K562 (cell line): Measurements from ENCODE around the gene ACSL5. TPM values are rescaled to one million over a fixed set of nuclear protein-coding genes. Genes with fewer than 3 reads are reported as not detected.

ENCODE experiments used
- BRF1 ChIP-seq: IDR thresholded peaks from 3 replicates; pipeline ENCODE4 v1.6.1; 2011; ENCODE audit warnings: borderline replicate concordance, mild to moderate bottlenecking; ENCODE audit not compliant: insufficient read length; ENCODE audit errors: extremely low read depth
- FOXP1 ChIP-seq: sonication (generic); formaldehyde crosslinking; IDR thresholded peaks from 2 replicates; pipeline ENCODE4 v1.8.0; 2022; ENCODE audit warnings: mild to moderate bottlenecking, missing genetic modification reagents
- MAFK ChIP-seq: IDR thresholded peaks from 2 replicates; pipeline ENCODE4 v1.6.1; 2011; ENCODE audit warnings: low read length, improper control_type of control experiment
- SPI1 ChIP-seq: IDR thresholded peaks from 2 replicates; pipeline ENCODE4 v1.6.1; 2011; ENCODE audit warnings: low read depth, low read length, control low read depth, borderline replicate concordance
- XRCC4 ChIP-seq: IDR thresholded peaks from one replicate; pipeline ENCODE4 v1.6.1; 2011; ENCODE audit not compliant: insufficient read depth, insufficient read length; ENCODE audit errors: extremely low read depth
- YBX1 ChIP-seq: fragments of 450-650 bp; IDR thresholded peaks from 2 replicates; pipeline ENCODE4 v1.7.1; 2016; ENCODE audit warnings: mild to moderate bottlenecking
- ZNF311 ChIP-seq: fragments of 250-450 bp; sonication (Bioruptor Pico); IDR thresholded peaks from 2 replicates; pipeline ENCODE4 v1.4.0; 2020; ENCODE audit warnings: mild to moderate bottlenecking, moderate library complexity
- ZNF316 ChIP-seq: fragments of 450-650 bp; IDR thresholded peaks from 2 replicates; pipeline ENCODE4 v1.6.1; 2016
- polyA plus RNA-seq, 8 experiments: library from polyadenylated mRNA; depleted of rRNA in 4 of 8; stranded (reverse) in 5 of 8; unstranded in 3 of 8; fragments of >200 nt; fragmentation: Nextera tagmentation in 2 of 8; fragmentation: Illumina TruSeq in 1 of 8; extraction: Ambion mirVana in 2 of 8; extraction: Trizol in 1 of 8; gene quantifications; 2 replicates each; pipeline versions ENCODE4 v1.2.1 to v1.2.3, GENCODE V29; 2011 to 2014; ENCODE audit warnings: inconsistent platforms in 1 of 8, missing spikeins in 1 of 8
- total RNA-seq, 7 experiments: library from RNA; depleted of rRNA in 6 of 7; stranded (reverse); fragments of >200 nt in 6 of 7; fragmentation: Illumina TruSeq in 2 of 7; extraction: Trizol in 2 of 7; gene quantifications; 2 replicates each; pipeline versions ENCODE4 v1.2.1 to v1.2.3, GENCODE V29; 2011 to 2021; ENCODE audit warnings: low replicate concordance in 1 of 7
- TF ChIP-seq, protein P1 (sequence below), 2 experiments: fragments of 450-650 bp; formaldehyde crosslinking in 1 of 2; IDR thresholded peaks; 2 replicates each; pipeline versions ENCODE4 v1.4.0 to v1.6.1; 2014 to 2020; ENCODE audit warnings: mild to moderate bottlenecking in 2 of 2, borderline replicate concordance in 1 of 2, low read depth in 1 of 2
- TF ChIP-seq, protein P2 (sequence below): IDR thresholded peaks from 3 replicates; pipeline ENCODE4 v1.6.1; 2011; ENCODE audit warnings: borderline replicate concordance, mild to moderate bottlenecking; ENCODE audit not compliant: insufficient read length, insufficient read depth
- TF ChIP-seq, protein P3 (sequence below), 2 experiments: fragments of 250-450 bp in 1 of 2; fragments of 450-650 bp in 1 of 2; sonication (Bioruptor Pico) in 1 of 2; IDR thresholded peaks; 2 replicates each; pipeline versions ENCODE4 v1.6.1 to v1.8.0; 2016 to 2021; ENCODE audit warnings: mild to moderate bottlenecking in 2 of 2, moderate library complexity in 2 of 2, missing compliant biosample characterization in 1 of 2, missing genetic modification characterization in 1 of 2
- TF ChIP-seq, protein P4 (sequence below): fragments of 450-650 bp; IDR thresholded peaks from 2 replicates; pipeline ENCODE4 v1.6.1; 2016; ENCODE audit warnings: borderline replicate concordance
- TF ChIP-seq, protein P5 (sequence below): sonication (generic); formaldehyde crosslinking; IDR thresholded peaks from 2 replicates; pipeline ENCODE4 v1.8.0; 2022; ENCODE audit warnings: missing genetic modification reagents, mild to moderate bottlenecking, borderline replicate concordance

The ACSL5 gene
- total and polyA plus RNA-seq, 9 of the 15 experiments (the other 6 are each of a cell fraction or from before 2014, with no cell fraction given), result 0.19 to 1.4 (median 0.55) TPM

DNA sequence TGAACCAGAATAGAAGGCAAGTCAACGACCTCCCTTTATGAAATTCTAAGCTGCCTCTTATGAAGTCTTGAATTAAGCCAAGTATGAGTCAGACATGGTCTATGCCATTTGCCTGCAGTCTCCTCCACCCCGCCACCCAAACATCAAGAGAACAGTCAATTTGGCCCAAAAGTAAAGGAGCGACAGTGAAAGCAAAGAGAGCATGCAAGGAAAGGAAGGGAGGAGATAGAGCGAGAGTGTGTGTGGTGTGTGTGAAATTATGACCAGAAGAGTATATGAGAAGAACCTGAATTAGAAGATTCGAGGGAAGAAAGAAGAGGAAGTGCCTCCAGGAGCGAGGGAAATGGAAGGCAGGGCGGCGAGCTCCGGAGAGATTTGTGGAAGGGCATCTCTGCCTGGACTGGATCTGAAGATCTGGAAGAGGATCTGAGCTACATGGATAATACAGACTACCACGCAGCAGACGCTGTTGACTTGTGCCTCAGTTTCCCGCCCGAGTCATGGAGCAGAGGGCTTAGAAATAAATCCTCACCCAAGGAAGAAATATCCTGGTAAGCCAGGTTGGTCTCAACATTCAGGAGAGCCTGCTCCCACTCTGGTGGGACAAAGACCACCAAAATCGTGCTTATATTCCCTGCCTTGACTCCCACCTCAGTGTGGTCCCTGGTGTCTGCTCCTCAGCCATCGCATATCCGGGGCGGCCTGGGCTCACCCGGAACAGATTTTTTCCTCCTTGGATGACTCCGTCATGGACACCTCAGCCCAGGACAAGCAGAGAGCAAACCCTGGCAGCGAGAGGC lies 72.3 kb downstream of the ACSL5 start (continued):
- TF ChIP-seq, protein P1, sequence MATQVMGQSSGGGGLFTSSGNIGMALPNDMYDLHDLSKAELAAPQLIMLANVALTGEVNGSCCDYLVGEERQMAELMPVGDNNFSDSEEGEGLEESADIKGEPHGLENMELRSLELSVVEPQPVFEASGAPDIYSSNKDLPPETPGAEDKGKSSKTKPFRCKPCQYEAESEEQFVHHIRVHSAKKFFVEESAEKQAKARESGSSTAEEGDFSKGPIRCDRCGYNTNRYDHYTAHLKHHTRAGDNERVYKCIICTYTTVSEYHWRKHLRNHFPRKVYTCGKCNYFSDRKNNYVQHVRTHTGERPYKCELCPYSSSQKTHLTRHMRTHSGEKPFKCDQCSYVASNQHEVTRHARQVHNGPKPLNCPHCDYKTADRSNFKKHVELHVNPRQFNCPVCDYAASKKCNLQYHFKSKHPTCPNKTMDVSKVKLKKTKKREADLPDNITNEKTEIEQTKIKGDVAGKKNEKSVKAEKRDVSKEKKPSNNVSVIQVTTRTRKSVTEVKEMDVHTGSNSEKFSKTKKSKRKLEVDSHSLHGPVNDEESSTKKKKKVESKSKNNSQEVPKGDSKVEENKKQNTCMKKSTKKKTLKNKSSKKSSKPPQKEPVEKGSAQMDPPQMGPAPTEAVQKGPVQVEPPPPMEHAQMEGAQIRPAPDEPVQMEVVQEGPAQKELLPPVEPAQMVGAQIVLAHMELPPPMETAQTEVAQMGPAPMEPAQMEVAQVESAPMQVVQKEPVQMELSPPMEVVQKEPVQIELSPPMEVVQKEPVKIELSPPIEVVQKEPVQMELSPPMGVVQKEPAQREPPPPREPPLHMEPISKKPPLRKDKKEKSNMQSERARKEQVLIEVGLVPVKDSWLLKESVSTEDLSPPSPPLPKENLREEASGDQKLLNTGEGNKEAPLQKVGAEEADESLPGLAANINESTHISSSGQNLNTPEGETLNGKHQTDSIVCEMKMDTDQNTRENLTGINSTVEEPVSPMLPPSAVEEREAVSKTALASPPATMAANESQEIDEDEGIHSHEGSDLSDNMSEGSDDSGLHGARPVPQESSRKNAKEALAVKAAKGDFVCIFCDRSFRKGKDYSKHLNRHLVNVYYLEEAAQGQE (IDR thresholded peaks at IDR 0.05; ENCODE audit: borderline replicate concordance), result no peak
- TF ChIP-seq, protein P1 (CRISPR knock-in tag; IDR thresholded peaks at IDR 0.05; ENCODE audit: low read depth), result no peak
- TF ChIP-seq YBX1 (no peak), ZNF316 (no peak), XRCC4 (no peak), ZNF311 (no peak), FOXP1 (CRISPR knock-in tag) (0 out of 2 replicates have a peak, but pooled peaks have one; percentile 51), BRF1 (no peak), MAFK (no peak), SPI1 (peak; percentile 97)
- TF ChIP-seq, protein P2, sequence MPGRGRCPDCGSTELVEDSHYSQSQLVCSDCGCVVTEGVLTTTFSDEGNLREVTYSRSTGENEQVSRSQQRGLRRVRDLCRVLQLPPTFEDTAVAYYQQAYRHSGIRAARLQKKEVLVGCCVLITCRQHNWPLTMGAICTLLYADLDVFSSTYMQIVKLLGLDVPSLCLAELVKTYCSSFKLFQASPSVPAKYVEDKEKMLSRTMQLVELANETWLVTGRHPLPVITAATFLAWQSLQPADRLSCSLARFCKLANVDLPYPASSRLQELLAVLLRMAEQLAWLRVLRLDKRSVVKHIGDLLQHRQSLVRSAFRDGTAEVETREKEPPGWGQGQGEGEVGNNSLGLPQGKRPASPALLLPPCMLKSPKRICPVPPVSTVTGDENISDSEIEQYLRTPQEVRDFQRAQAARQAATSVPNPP, result no peak
- TF ChIP-seq, protein P3, sequence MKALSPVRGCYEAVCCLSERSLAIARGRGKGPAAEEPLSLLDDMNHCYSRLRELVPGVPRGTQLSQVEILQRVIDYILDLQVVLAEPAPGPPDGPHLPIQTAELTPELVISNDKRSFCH (CRISPR knock-in tag; IDR thresholded peaks at IDR 0.05), result no peak
- TF ChIP-seq, protein P3 (tag; IDR thresholded peaks at IDR 0.05), result 0 out of 2 replicates have a peak, but pooled peaks have one; percentile 6
- TF ChIP-seq, protein P4, sequence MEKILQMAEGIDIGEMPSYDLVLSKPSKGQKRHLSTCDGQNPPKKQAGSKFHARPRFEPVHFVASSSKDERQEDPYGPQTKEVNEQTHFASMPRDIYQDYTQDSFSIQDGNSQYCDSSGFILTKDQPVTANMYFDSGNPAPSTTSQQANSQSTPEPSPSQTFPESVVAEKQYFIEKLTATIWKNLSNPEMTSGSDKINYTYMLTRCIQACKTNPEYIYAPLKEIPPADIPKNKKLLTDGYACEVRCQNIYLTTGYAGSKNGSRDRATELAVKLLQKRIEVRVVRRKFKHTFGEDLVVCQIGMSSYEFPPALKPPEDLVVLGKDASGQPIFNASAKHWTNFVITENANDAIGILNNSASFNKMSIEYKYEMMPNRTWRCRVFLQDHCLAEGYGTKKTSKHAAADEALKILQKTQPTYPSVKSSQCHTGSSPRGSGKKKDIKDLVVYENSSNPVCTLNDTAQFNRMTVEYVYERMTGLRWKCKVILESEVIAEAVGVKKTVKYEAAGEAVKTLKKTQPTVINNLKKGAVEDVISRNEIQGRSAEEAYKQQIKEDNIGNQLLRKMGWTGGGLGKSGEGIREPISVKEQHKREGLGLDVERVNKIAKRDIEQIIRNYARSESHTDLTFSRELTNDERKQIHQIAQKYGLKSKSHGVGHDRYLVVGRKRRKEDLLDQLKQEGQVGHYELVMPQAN, result no peak
- TF ChIP-seq, protein P5, sequence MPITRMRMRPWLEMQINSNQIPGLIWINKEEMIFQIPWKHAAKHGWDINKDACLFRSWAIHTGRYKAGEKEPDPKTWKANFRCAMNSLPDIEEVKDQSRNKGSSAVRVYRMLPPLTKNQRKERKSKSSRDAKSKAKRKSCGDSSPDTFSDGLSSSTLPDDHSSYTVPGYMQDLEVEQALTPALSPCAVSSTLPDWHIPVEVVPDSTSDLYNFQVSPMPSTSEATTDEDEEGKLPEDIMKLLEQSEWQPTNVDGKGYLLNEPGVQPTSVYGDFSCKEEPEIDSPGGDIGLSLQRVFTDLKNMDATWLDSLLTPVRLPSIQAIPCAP, result no peak
